Fibroblast of mammary gland (primary cell): ENCODE results near the gene B9D2.

Experiments
- DNase-seq: peaks from one replicate; pipeline ENCODE4 v3.0.0-alpha.2; 2010; ENCODE audit warnings: low read depth
- H3K4me3 ChIP-seq: 2 replicates; pipeline ENCODE4 v1.5.1; 2011; ENCODE audit warnings: low read depth, mild to moderate bottlenecking, low read length, moderate library complexity; ENCODE audit not compliant: control insufficient read depth
- CTCF ChIP-seq: conservative IDR thresholded peaks from 2 replicates; pipeline ENCODE4 v1.5.1; 2011; ENCODE audit warnings: low read depth, low read length, inconsistent platforms; ENCODE audit not compliant: control insufficient read depth, insufficient read depth

B9D2 gene

DNA sequence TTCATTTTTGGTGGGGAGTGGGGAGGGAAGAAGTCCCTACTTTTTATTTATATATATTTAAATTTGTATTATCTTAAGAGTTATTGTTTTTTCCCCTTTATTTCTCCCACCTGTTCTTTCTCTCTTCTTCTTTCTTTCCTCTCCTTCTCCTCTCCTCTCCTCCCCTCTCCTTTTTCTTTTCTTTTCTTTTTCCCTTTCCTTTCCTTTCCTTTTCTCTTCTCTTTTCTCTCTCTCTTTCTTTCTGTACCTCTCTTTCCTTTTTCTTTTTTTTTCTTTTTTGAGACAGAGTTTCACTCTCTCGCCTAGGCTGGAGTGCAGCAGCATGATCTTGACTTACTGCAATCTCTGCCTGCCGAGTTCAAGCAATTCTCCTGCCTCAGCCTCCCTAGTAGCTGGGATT, 35.6 kb upstream of the B9D2 start:
- TF ChIP-seq CTCF = no peak
- no peak overlapping the region for H3K4me3 ChIP-seq

GRCh38 chr19:41399091-41399490, 35.1 kb upstream of the B9D2 start:
- no peak overlapping the region for H3K4me3 ChIP-seq
- TF ChIP-seq CTCF = no peak
- no peak for DNase-seq

More for the DNA sequence above, 35.6 kb upstream of the B9D2 start:
- DNase-seq = no peak

- DNase-seq = no peak
- TF ChIP-seq CTCF = no peak
- H3K4me3 ChIP-seq = peak overlapping the region; percentile 84
Observed at GRCh38 chr19:41398598-41398997, 34.6 kb upstream of the B9D2 start.

GRCh38 chr19:41398050-41398418, 34.1 kb upstream of the B9D2 start:
- no peak for TF ChIP-seq CTCF
- no peak for DNase-seq

DNA sequence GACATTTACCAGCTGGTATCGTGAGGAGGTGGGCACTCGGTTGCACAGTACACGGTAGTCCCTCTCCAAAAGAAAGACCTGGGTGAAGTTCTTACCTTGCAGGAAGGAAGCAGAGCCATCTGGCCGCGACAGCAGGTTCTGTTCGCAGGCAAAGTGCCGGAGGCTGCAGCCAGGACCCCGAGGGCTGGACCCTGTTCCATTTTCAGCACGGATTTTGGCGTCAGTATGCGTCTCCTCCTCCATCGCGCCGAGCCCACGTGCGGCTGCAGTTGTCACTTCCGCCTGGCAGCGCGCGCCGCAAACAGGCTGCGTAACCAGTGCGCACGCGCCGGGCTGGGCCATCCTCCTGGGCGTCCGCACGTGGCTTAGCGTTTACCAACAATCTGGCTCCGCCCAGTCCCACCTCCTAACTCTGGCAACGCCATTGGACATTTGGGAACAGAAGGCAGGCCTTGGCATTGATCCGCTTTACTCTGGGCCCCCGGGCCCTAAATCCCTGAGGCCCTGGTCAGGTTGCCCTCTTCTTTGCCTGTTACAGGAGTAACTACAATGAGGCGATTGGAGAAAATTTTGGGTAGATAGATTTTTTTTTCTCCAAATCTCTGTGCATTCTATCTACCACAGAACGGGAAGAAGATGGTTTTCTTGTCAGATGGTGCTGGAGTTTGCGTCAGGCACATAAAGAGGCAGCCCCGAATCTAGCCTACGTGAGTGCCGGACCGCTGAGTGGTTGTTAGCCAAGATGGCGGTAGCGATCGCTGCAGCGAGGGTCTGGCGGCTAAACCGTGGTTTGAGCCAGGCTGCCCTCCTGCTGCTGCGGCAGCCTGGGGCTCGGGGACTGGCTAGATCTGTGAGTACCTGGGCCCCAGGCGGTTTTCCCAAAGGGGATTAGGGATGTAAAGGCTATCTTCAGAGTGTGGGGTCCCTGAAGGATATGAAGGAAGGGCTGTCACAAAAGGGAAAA, 33.4 kb upstream of the B9D2 start, which contains the start of the genes BCKDHA and EXOSC5:
Gene BCKDHA (plus strand): TSS at position 733 of the 964 bp plus-strand sequence. CDS start 10 bp downstream, at position 743.
Gene EXOSC5 (minus strand): TSS at position 274 of the 964 bp plus-strand sequence. CDS start 31 bp downstream, at position 243.
- no peak for TF ChIP-seq CTCF
- peak within 1 kb of the TSS; percentile 89 for H3K4me3 ChIP-seq
- peak; percentile 100 for DNase-seq

More at GRCh38 chr19:41398050-41398418, 34.1 kb upstream of the B9D2 start:
- H3K4me3 ChIP-seq = peak overlapping the region; percentile 84

- no peak for TF ChIP-seq CTCF
- no peak overlapping the region for H3K4me3 ChIP-seq
- no peak for DNase-seq
Observed at GRCh38 chr19:41395355-41395754, 31.4 kb upstream of the B9D2 start.
